ENCODE data around the gene C1orf94.

C1orf94 gene

DNA sequence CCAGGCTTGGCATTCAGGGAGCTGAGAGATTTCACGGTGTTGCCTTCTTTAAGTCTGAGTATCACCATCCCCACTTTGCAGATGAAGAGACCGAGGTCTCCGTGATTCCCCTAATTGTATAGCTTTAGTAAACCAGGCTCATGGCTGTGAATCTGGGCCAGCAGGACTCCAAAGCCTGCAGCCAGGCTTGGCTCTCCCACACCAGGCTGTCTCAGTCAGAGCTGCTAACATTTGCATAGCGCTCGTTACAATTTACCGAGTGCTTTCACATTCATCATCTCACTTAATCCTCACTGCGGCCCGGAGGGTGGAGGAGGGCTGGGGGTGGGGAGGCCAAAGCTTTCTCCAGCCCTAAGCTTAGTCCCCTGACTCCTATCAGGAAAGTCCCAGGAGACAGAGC, 11.7 kb downstream of the C1orf94 start:
- H4K20me1 ChIP-seq (ENCODE audit: low read depth, low read length): no peaks in the 10 kb centered on the region
- H3K9me2 ChIP-seq (replicated peaks; ENCODE audit: insufficient read depth, low read length): no peaks in the 10 kb centered on the region
- no peak overlapping the region for H2AFZ ChIP-seq (ENCODE audit: low read depth, low read length, severe bottlenecking)
- H3F3A ChIP-seq (ENCODE audit: insufficient read depth): no peaks in the 10 kb centered on the region
- no peaks in the 10 kb centered on the region for H3K36me3 ChIP-seq (ENCODE audit: low read length)
- H3K79me2 ChIP-seq (ENCODE audit: insufficient read depth, low read length): no peaks in the 10 kb centered on the region
- no peak overlapping the region for H3K4me2 ChIP-seq (ENCODE audit: low read depth, low read length, poor library complexity, severe bottlenecking)
- no peaks in the 10 kb centered on the region for H3K9me3 ChIP-seq (ENCODE audit: insufficient read depth, low read length)
- no peak overlapping the region for H3K27ac ChIP-seq (ENCODE audit: low read depth, low read length)
- no peaks in the 10 kb centered on the region for H3K27me3 ChIP-seq (ENCODE audit: low read length)
- TF ChIP-seq, protein P1, sequence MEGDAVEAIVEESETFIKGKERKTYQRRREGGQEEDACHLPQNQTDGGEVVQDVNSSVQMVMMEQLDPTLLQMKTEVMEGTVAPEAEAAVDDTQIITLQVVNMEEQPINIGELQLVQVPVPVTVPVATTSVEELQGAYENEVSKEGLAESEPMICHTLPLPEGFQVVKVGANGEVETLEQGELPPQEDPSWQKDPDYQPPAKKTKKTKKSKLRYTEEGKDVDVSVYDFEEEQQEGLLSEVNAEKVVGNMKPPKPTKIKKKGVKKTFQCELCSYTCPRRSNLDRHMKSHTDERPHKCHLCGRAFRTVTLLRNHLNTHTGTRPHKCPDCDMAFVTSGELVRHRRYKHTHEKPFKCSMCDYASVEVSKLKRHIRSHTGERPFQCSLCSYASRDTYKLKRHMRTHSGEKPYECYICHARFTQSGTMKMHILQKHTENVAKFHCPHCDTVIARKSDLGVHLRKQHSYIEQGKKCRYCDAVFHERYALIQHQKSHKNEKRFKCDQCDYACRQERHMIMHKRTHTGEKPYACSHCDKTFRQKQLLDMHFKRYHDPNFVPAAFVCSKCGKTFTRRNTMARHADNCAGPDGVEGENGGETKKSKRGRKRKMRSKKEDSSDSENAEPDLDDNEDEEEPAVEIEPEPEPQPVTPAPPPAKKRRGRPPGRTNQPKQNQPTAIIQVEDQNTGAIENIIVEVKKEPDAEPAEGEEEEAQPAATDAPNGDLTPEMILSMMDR (IDR thresholded peaks at IDR 0.05; ENCODE audit: insufficient read depth, low read length, poor library complexity, severe bottlenecking): no peak
- TF ChIP-seq EZH2phosphoT487 (conservative IDR thresholded peaks at IDR 0.05; ENCODE audit: low read length): no peak
- H3K9ac ChIP-seq (ENCODE audit: low read length): no peak overlapping the region
- H3K4me3 ChIP-seq (ENCODE audit: insufficient read depth, low read length, poor library complexity, severe bottlenecking): no peak overlapping the region

DNA sequence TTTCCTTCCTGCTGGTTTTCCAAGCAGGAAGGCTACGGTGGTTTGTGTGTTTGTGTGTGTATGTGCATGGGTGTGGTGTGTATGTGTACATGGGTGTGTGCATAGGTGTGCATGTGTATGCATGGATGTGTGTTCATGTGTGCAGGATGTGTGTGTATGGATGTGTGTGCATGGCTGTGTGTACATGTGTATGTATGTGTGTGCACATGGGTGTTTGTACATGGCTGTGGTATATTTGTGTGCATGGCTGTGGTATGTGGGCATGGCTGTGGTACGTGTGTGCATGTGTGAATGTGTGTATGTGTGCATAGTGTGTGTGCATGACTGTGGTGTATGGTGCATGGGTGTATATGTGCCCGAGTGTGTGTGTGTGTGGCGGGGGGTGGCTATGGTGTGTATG, 12.3 kb downstream of the C1orf94 start:
- Histone ChIP-seq H3K4me3 (ENCODE audit: insufficient read depth, low read length, poor library complexity, severe bottlenecking) (no peak overlapping the region), H3K9me3 (ENCODE audit: insufficient read depth, low read length) (no peaks in the 10 kb centered on the region), H3K9me2 (replicated peaks; ENCODE audit: insufficient read depth, low read length) (no peaks in the 10 kb centered on the region), H3K36me3 (ENCODE audit: low read length) (no peaks in the 10 kb centered on the region), H4K20me1 (ENCODE audit: low read depth, low read length) (no peaks in the 10 kb centered on the region), H3K9ac (ENCODE audit: low read length) (no peak overlapping the region), H3K4me2 (ENCODE audit: low read depth, low read length, poor library complexity, severe bottlenecking) (no peak overlapping the region), H2AFZ (ENCODE audit: low read depth, low read length, severe bottlenecking) (no peak overlapping the region), H3K27ac (ENCODE audit: low read depth, low read length) (no peak overlapping the region), H3K27me3 (ENCODE audit: low read length) (no peaks in the 10 kb centered on the region), H3F3A (ENCODE audit: insufficient read depth) (no peaks in the 10 kb centered on the region), H3K79me2 (ENCODE audit: insufficient read depth, low read length) (no peaks in the 10 kb centered on the region)
- TF ChIP-seq, protein P1 (IDR thresholded peaks at IDR 0.05; ENCODE audit: insufficient read depth, low read length, poor library complexity, severe bottlenecking): no peak
- TF ChIP-seq EZH2phosphoT487 (conservative IDR thresholded peaks at IDR 0.05; ENCODE audit: low read length): no peak

DNA sequence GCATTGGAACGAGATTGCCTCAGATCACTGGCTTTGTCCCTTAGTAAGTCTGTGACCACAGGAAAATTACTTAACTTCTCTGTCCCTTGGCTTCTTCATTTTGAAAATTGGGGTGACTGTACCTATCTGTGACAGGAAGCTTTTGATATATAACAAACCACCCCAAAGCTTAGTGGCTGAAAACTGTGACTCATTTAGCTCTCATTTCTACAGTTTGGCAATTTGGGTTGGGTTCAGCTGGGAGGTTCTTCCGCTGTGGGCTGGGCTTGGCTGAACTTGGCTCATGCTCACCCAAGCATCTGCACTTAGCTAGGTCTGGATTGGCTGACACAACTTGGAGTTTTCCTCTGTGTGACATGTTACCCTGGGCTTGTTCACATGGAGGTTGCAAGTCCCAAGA, 14.0 kb downstream of the C1orf94 start:
- H4K20me1 ChIP-seq (ENCODE audit: low read depth, low read length): no peaks in the 10 kb centered on the region
- no peaks in the 10 kb centered on the region for H3F3A ChIP-seq (ENCODE audit: insufficient read depth)
- H3K27ac ChIP-seq (ENCODE audit: low read depth, low read length): no peak overlapping the region
- H3K27me3 ChIP-seq (ENCODE audit: low read length): no peaks in the 10 kb centered on the region
- H3K4me2 ChIP-seq (ENCODE audit: low read depth, low read length, poor library complexity, severe bottlenecking): no peak overlapping the region
- no peak overlapping the region for H3K9ac ChIP-seq (ENCODE audit: low read length)
- H3K9me3 ChIP-seq (ENCODE audit: insufficient read depth, low read length): no peaks in the 10 kb centered on the region
- H3K79me2 ChIP-seq (ENCODE audit: insufficient read depth, low read length): no peaks in the 10 kb centered on the region
- H3K4me3 ChIP-seq (ENCODE audit: insufficient read depth, low read length, poor library complexity, severe bottlenecking): no peak overlapping the region
- TF ChIP-seq EZH2phosphoT487 (conservative IDR thresholded peaks at IDR 0.05; ENCODE audit: low read length): no peak
- TF ChIP-seq, protein P1 (IDR thresholded peaks at IDR 0.05; ENCODE audit: insufficient read depth, low read length, poor library complexity, severe bottlenecking): no peak
- no peaks in the 10 kb centered on the region for H3K9me2 ChIP-seq (replicated peaks; ENCODE audit: insufficient read depth, low read length)
- H3K36me3 ChIP-seq (ENCODE audit: low read length): no peaks in the 10 kb centered on the region
- no peak overlapping the region for H2AFZ ChIP-seq (ENCODE audit: low read depth, low read length, severe bottlenecking)
